Measurements from ENCODE around the gene MAOB. TPM values are rescaled to one million over a fixed set of nuclear protein-coding genes. Genes with fewer than 3 reads are reported as not detected.

The MAOB gene
- total and polyA plus RNA-seq, 9 of the 15 experiments (the other 6 are each of a cell fraction or from before 2014, with no cell fraction given) = 0.05 to 0.09 TPM; not detected in 7

DNA sequence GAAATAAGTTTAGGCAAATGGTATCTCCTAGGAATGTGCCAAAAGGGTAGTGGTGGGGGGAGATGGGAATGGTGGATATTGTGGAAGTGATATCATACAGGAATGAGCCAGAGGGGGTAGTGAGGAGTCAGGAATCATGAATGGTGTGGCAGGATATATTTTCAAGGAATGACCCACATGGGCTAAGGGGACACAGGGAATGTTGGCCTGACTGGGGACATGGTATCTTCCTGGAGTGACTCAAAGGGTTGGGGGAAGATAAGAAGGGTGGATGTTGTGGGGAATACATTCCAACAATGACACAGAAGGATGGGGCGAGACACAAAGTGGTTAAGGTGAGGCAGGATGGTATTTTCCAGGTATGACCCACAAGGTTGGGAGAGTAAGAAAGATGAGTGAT, 165.6 kb downstream of the MAOB start (continued):
- TF ChIP-seq SIN3A (IDR thresholded peaks at IDR 0.05; ENCODE audit: borderline replicate concordance in 2 of 2, control insufficient read depth in 1 of 2, low read depth in 2 of 2, low read length in 2 of 2) (no peak), CBX5 (IDR thresholded peaks at IDR 0.05; ENCODE audit: borderline replicate concordance, low read depth) (no peak), ZNF398 (CRISPR knock-in tag; IDR thresholded peaks at IDR 0.05) (no peak), HMGN3 (IDR thresholded peaks at IDR 0.05; ENCODE audit: borderline replicate concordance, extremely low read depth, insufficient read length, low read depth, low read length) (no peak), ZBTB8A (IDR thresholded peaks at IDR 0.05; ENCODE audit: partially characterized antibody) (no peak)
- TF ChIP-seq, protein P1, sequence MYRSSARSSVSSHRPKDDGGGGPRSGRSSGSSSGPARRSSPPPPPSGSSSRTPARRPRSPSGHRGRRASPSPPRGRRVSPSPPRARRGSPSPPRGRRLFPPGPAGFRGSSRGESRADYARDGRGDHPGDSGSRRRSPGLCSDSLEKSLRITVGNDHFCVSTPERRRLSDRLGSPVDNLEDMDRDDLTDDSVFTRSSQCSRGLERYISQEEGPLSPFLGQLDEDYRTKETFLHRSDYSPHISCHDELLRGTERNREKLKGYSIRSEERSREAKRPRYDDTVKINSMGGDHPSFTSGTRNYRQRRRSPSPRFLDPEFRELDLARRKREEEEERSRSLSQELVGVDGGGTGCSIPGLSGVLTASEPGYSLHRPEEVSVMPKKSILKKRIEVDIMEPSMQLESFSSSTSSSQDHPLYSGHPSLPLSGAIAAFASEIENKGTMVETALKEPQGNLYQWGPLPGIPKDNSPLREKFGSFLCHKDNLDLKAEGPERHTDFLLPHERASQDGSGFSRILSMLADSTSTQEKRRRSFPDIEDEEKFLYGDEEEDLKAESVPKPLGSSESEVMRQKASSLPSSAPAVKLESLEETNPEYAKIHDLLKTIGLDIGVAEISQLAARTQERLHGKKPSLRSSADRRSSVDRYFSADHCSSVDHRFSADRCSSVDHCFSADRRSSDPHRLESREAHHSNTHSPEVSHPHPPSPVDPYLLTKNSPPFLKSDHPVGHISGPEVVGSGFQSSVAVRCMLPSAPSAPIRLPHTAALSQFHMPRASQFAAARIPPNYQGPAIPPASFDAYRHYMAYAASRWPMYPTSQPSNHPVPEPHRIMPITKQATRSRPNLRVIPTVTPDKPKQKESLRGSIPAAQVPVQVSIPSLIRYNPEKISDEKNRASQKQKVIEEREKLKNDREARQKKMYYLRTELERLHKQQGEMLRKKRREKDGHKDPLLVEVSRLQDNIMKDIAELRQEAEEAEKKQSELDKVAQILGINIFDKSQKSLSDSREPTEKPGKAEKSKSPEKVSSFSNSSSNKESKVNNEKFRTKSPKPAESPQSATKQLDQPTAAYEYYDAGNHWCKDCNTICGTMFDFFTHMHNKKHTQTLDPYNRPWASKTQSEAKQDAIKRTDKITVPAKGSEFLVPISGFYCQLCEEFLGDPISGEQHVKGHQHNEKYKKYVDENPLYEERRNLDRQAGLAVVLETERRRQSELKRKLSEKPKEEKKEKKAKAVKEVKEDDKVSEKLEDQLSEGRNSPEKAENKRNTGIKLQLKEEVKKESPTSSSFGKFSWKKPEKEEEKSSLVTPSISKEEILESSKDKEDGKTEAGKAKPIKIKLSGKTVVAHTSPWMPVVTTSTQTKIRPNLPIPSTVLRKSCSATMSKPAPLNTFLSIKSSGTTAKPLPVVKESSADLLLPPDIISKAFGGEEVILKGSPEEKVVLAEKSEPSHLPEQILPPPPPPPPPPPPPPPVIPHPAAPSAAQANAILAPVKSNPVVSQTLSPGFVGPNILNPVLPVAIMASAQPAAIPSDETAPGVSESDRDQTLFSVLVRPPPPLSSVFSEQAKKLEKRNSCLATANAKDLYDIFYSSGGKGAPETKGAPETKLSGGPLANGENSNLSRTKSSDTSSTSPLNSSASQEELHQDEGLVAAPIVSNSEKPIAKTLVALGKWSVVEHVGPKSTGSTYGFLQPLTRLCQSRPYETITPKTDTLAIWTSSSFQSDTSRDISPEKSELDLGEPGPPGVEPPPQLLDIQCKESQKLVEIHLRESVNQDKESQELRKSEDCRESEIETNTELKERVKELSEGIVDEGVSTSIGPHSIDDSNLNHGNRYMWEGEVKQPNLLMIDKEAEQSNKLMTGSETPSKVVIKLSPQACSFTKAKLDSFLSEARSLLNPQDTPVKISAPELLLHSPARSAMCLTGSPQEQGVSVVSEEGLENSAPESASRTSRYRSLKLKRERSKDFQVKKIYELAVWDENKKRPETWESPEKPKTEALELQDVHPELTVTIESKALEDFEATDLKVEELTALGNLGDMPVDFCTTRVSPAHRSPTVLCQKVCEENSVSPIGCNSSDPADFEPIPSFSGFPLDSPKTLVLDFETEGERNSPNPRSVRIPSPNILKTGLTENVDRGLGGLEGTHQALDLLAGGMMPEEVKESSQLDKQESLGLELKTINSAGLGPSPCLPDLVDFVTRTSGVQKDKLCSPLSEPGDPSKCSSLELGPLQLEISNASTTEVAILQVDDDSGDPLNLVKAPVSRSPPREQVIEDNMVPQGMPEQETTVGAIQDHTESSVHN (IDR thresholded peaks at IDR 0.05; ENCODE audit: borderline replicate concordance in 1 of 2, low read depth in 1 of 2) = no peak
- TF ChIP-seq, protein P2, sequence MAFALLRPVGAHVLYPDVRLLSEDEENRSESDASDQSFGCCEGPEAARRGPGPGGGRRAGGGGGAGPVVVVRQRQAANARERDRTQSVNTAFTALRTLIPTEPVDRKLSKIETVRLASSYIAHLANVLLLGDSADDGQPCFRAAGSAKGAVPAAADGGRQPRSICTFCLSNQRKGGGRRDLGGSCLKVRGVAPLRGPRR (CRISPR knock-in tag; IDR thresholded peaks at IDR 0.05) = no peak

Data from K562 (cell line).